H9 (cell line): ENCODE measurements around the gene KMT2B. TPM values are rescaled to one million over a fixed set of nuclear protein-coding genes. Genes with fewer than 3 reads are reported as not detected.

ENCODE experiments used
- DNase-seq: peaks from one replicate; pipeline ENCODE4 v3.0.0-alpha.2; 2017
- H2AFZ ChIP-seq: one replicate; pipeline ENCODE4 v1.6.1; 2013; ENCODE audit warnings: mild to moderate bottlenecking, low read length, control low read depth, moderate library complexity
- H2AK5ac ChIP-seq: 2 replicates; pipeline ENCODE4 v1.6.1; 2013; ENCODE audit warnings: low read length, control low read depth, mixed read lengths; ENCODE audit not compliant: insufficient read length
- H2BK120ac ChIP-seq: one replicate; pipeline ENCODE4 v1.6.1; 2013; ENCODE audit warnings: low read depth, mild to moderate bottlenecking, low read length, control low read depth, inconsistent platforms; ENCODE audit not compliant: poor library complexity, severe bottlenecking
- H2BK12ac ChIP-seq: 2 replicates; pipeline ENCODE4 v1.6.1; 2013; ENCODE audit warnings: low read length, control low read depth, mixed read lengths, low read depth; ENCODE audit not compliant: insufficient read length
- H2BK15ac ChIP-seq: 2 replicates; pipeline ENCODE4 v1.6.1; 2013; ENCODE audit warnings: low read depth, low read length, control low read depth
- H2BK20ac ChIP-seq: one replicate; pipeline ENCODE4 v1.6.1; 2013; ENCODE audit warnings: low read depth, mild to moderate bottlenecking, low read length, control low read depth, inconsistent platforms; ENCODE audit not compliant: poor library complexity, severe bottlenecking
- H2BK5ac ChIP-seq: 2 replicates; pipeline ENCODE4 v1.6.1; 2013; ENCODE audit warnings: low read length, control low read depth, mixed read lengths; ENCODE audit not compliant: insufficient read length
- H3K14ac ChIP-seq: 2 replicates; pipeline ENCODE4 v1.6.1; 2013; ENCODE audit warnings: low read length, control low read depth; ENCODE audit not compliant: insufficient read depth
- H3K18ac ChIP-seq: 2 replicates; pipeline ENCODE4 v1.6.1; 2013; ENCODE audit warnings: low read depth, mild to moderate bottlenecking, mixed read lengths, low read length, control low read depth; ENCODE audit not compliant: insufficient read length
- H3K23ac ChIP-seq: 2 replicates; pipeline ENCODE4 v1.6.1; 2013; ENCODE audit warnings: low read length, control low read depth, mixed read lengths, low read depth; ENCODE audit not compliant: insufficient read length
- H3K23me2 ChIP-seq: 2 replicates; pipeline ENCODE4 v1.6.1; 2013; ENCODE audit warnings: low read depth, mild to moderate bottlenecking, mixed read lengths, low read length, control low read depth; ENCODE audit not compliant: insufficient read length, poor library complexity, severe bottlenecking
- H3K27ac ChIP-seq: 2 replicates; pipeline ENCODE4 v1.5.1; 2013; ENCODE audit warnings: low read length, control low read depth, mixed read lengths, low read depth; ENCODE audit not compliant: insufficient read length
- H3K27me3 ChIP-seq: 2 replicates; pipeline ENCODE4 v1.6.1; 2013; ENCODE audit warnings: low read length, control low read depth, inconsistent platforms; ENCODE audit not compliant: insufficient read depth
- H3K4ac ChIP-seq: 2 replicates; pipeline ENCODE4 v1.6.1; 2013; ENCODE audit warnings: low read depth, mild to moderate bottlenecking, control low read depth, inconsistent platforms, low read length, moderate library complexity
- H3K4me1 ChIP-seq: 2 replicates; pipeline ENCODE4 v1.6.1; 2013; ENCODE audit warnings: low read length, control low read depth, inconsistent platforms; ENCODE audit not compliant: insufficient read depth
- H3K4me2 ChIP-seq: 2 replicates; pipeline ENCODE4 v1.6.1; 2013; ENCODE audit warnings: low read length, control low read depth, mixed read lengths; ENCODE audit not compliant: insufficient read length, insufficient read depth
- H3K56ac ChIP-seq: 2 replicates; pipeline ENCODE4 v1.6.1; 2013; ENCODE audit warnings: low read depth, mild to moderate bottlenecking, mixed read lengths, low read length, control low read depth; ENCODE audit not compliant: insufficient read length
- H3K79me1 ChIP-seq: 2 replicates; pipeline ENCODE4 v1.6.1; 2013; ENCODE audit warnings: low read depth, mild to moderate bottlenecking, moderate library complexity, low read length, control low read depth, inconsistent platforms; ENCODE audit not compliant: insufficient read depth, poor library complexity, severe bottlenecking
- H3K79me2 ChIP-seq: 2 replicates; pipeline ENCODE4 v1.6.1; 2013; ENCODE audit warnings: low read length, control low read depth, inconsistent platforms; ENCODE audit not compliant: insufficient read depth
- H3K9ac ChIP-seq: 2 replicates; pipeline ENCODE4 v1.6.1; 2013; ENCODE audit warnings: low read length, control low read depth, mixed read lengths; ENCODE audit not compliant: insufficient read length; ENCODE audit errors: extremely low read depth
- H3K9me3 ChIP-seq: one replicate; pipeline ENCODE4 v1.6.1; 2013; ENCODE audit warnings: low read depth, low read length, inconsistent platforms; ENCODE audit not compliant: control insufficient read depth
- H3T11ph ChIP-seq: one replicate; pipeline ENCODE4 v1.6.1; 2013; ENCODE audit warnings: mild to moderate bottlenecking, low read length, control low read depth, inconsistent platforms
- H4K20me1 ChIP-seq: one replicate; pipeline ENCODE4 v1.6.1; 2013; ENCODE audit not compliant: control insufficient read depth, insufficient read length, insufficient read depth
- H4K5ac ChIP-seq: 2 replicates; pipeline ENCODE4 v1.6.1; 2013; ENCODE audit warnings: low read depth, mild to moderate bottlenecking, mixed read lengths, low read length, control low read depth; ENCODE audit not compliant: insufficient read length
- H4K8ac ChIP-seq: replicated peaks from 2 replicates; pipeline ENCODE4 v1.6.1; 2013; ENCODE audit warnings: low read length, control low read depth, mixed read lengths, low read depth; ENCODE audit not compliant: insufficient read length
- H4K91ac ChIP-seq: 2 replicates; pipeline ENCODE4 v1.6.1; 2013; ENCODE audit warnings: low read depth, mild to moderate bottlenecking, moderate library complexity, mixed read lengths, low read length, control low read depth; ENCODE audit not compliant: insufficient read length
- H3K27ac Mint-ChIP-seq, 3 experiments: 2 replicates in 2 of 3; 3 replicates in 1 of 3; pipeline ENCODE4 v1.8.0; 2020 to 2021; ENCODE audit warnings: mixed read lengths in 3 of 3, mild to moderate bottlenecking in 1 of 3, moderate library complexity in 1 of 3
- H3K27me3 Mint-ChIP-seq: 2 replicates; pipeline ENCODE4 v1.8.0; 2021; ENCODE audit warnings: low read depth, mild to moderate bottlenecking, moderate library complexity, mixed read lengths
- H3K36me3 Mint-ChIP-seq, 3 experiments: 2 replicates in 2 of 3; 3 replicates in 1 of 3; pipeline ENCODE4 v1.8.0; 2020 to 2021; ENCODE audit warnings: low read depth in 3 of 3, mixed read lengths in 3 of 3; ENCODE audit not compliant: insufficient read depth in 1 of 3
- H3K4me1 Mint-ChIP-seq, 2 experiments: 2 replicates each; pipeline ENCODE4 v1.8.0; 2020; ENCODE audit warnings: mixed read lengths in 2 of 2
- H3K4me3 Mint-ChIP-seq, 2 experiments: 2 replicates in 1 of 2; 3 replicates in 1 of 2; pipeline ENCODE4 v1.8.0; 2020 to 2021; ENCODE audit warnings: mild to moderate bottlenecking in 2 of 2, mixed read lengths in 2 of 2, moderate library complexity in 1 of 2
- H3K9me3 Mint-ChIP-seq, 2 experiments: 2 replicates in 1 of 2; 3 replicates in 1 of 2; pipeline ENCODE4 v1.8.0; 2020; ENCODE audit warnings: mild to moderate bottlenecking in 2 of 2, mixed read lengths in 2 of 2, moderate library complexity in 1 of 2
- WGBS: extraction: QIAGEN DNeasy Blood & Tissue Kit; methylation state at CpG from one replicate; pipeline ENCODE4 v1.1.7; 2013; ENCODE audit warnings: missing lambda C conversion rate, low lambda C conversion rate, mixed read lengths; ENCODE audit not compliant: insufficient read length; ENCODE audit errors: extremely low coverage; 5-methylcytosine and 5-hydroxymethylcytosine counted together
- total RNA-seq: library from RNA; stranded (reverse); gene quantifications from 2 replicates; pipeline ENCODE4 v1.2.1, GENCODE V29; 2021
- TF ChIP-seq, protein P1 (sequence below): fragments of 200-600 bp; sonication (generic); conservative IDR thresholded peaks from 3 replicates; pipeline ENCODE4 v1.8.0; 2021; ENCODE audit warnings: antibody characterized with exemption, mild to moderate bottlenecking

KMT2B gene
- total RNA-seq, 1 experiment from 2014 or later = 47.7 TPM

DNA sequence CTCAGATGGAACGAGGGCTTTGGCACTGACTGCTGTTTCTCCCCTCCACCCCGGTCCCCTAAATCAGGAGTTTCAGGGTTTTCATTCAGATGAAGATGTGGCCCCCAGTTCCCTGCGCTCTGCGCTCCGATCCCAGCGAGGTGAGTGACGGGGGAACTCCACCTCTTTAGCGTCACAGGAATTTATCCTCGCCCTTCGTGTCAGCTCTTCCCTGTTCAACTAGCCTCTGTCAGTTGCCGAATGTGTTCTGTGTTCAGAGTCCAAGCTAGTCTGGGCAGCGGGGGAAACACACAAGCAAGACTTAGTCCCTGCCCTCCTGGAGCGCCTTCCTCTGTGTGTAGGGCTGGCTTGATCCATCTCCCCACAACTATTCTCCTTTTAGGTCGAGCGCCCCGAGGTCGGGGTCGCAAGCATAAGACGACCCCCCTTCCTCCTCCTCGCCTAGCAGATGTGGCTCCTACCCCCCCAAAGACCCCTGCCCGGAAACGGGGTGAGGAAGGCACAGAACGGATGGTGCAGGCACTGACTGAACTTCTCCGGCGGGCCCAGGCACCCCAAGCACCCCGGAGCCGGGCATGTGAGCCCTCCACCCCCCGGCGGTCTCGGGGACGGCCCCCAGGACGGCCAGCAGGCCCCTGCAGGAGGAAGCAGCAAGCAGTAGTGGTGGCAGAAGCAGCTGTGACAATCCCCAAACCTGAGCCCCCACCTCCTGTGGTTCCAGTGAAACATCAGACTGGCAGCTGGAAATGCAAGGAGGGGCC, 1.8 kb downstream of the KMT2B start:
- no peak overlapping the region for H3K56ac ChIP-seq
- TF ChIP-seq, protein P1, sequence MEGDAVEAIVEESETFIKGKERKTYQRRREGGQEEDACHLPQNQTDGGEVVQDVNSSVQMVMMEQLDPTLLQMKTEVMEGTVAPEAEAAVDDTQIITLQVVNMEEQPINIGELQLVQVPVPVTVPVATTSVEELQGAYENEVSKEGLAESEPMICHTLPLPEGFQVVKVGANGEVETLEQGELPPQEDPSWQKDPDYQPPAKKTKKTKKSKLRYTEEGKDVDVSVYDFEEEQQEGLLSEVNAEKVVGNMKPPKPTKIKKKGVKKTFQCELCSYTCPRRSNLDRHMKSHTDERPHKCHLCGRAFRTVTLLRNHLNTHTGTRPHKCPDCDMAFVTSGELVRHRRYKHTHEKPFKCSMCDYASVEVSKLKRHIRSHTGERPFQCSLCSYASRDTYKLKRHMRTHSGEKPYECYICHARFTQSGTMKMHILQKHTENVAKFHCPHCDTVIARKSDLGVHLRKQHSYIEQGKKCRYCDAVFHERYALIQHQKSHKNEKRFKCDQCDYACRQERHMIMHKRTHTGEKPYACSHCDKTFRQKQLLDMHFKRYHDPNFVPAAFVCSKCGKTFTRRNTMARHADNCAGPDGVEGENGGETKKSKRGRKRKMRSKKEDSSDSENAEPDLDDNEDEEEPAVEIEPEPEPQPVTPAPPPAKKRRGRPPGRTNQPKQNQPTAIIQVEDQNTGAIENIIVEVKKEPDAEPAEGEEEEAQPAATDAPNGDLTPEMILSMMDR = no peak
- no peak overlapping the region for H4K8ac ChIP-seq
- Mint-ChIP-seq H3K4me3 (peak overlapping the region; percentile 87 to 92), H3K36me3 (peaks cover 25 to 44% (median 43%) of the 10 kb centered on the region in 3 experiments; a peak in 6 of 7 replicates), H3K4me1 (peaks cover 26 to 27% of the 10 kb centered on the region in 2 experiments), H3K27ac (0 out of 7 replicates have a peak overlapping the region, but pooled peaks of 1 of the 3 experiments have one; percentile 34), H3K27me3 (no peaks in the 10 kb centered on the region), H3K9me3 (no peaks in the 10 kb centered on the region; a peak in 1 of 5 replicates)
- H3K79me2 ChIP-seq = peaks cover 11% of the 10 kb centered on the region; the same call in 1 of the 2 replicates
- no peak overlapping the region for H3T11ph ChIP-seq
- H3K79me1 ChIP-seq = no peaks in the 10 kb centered on the region
- H3K4me2 ChIP-seq = peak overlapping the region; percentile 89
- no peak overlapping the region for H4K91ac ChIP-seq
- no peak overlapping the region for H3K27ac ChIP-seq
- peak overlapping the region; percentile 75 for H3K9ac ChIP-seq
- H4K5ac ChIP-seq = no peak overlapping the region
- no peak overlapping the region for H3K14ac ChIP-seq
- H3K27me3 ChIP-seq = no peaks in the 10 kb centered on the region
- H2BK12ac ChIP-seq = no peak overlapping the region
- no peak overlapping the region for H2BK20ac ChIP-seq
- peaks cover 6% of the 10 kb centered on the region for H4K20me1 ChIP-seq
- no peak overlapping the region for H2BK15ac ChIP-seq
- no peak overlapping the region for H3K4ac ChIP-seq
- no peak overlapping the region for H2AK5ac ChIP-seq
- H2BK5ac ChIP-seq = no peak overlapping the region
- H3K23ac ChIP-seq = no peak overlapping the region
- H3K4me1 ChIP-seq = peaks cover 4% of the 10 kb centered on the region; the same call in 1 of the 2 replicates
- peaks cover 18% of the 10 kb centered on the region for H3K23me2 ChIP-seq
- no peak overlapping the region for H3K18ac ChIP-seq
- DNase-seq = no peak
- H2AFZ ChIP-seq = no peak overlapping the region
- H2BK120ac ChIP-seq = no peak overlapping the region
- WGBS = no CpG with 5 or more reads among the region's 32 CpGs
- no peaks in the 10 kb centered on the region for H3K9me3 ChIP-seq
